CD1c-positive myeloid dendritic cell (primary cell): Measurements from ENCODE around the gene PGBD1.
A peak's percentile ranks its signal among the peaks of the same experiment; 100 is the strongest.

Experiments used
- DNase-seq: peaks from one replicate; pipeline ENCODE4 v3.0.0-alpha.2; 2016; ENCODE audit errors: extremely low spot score

The PGBD1 gene

GRCh38 chr6:28335040-28335563, 53.7 kb downstream of the PGBD1 start:
- DNase-seq = no peak

DNA sequence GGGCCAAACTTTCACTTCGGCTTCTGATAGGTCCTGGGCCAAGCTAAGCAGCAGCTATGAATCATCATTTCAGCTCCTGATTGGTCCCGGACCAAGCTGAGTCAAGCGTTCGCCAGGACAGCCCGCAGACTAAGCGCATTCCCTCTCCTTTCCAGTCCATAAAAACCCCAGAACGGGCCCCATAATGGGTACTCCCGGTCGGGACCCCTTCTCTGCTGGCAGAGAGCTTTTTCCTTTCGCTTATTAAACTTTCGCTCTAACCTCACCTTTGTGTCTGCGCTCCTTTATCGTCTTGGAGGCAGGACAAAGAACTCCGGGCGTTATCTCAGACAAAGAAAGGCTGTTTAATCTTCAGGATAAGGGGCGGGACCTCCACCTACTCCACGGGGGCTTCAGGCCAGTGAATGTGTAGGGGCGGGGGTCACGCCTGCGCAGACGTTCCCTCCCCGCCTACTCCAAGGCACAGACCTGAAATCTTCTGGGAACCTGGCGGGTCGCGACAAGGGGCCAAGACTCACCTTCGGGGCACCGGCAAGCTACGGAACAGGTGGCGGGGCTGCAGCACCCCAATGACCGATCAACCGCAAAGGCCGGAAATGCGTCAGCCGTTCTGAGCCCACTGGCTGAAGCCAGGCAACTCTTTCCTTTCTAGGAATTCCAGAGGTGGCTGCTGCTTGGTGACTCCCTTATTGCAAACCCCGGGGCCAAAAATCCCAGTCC, 54.4 kb downstream of the PGBD1 start, which contains the start of gene ZSCAN31:
ZSCAN31 (minus strand) TSS at position 585 of the 720 bp plus-strand sequence. CDS start 6,465 bp downstream, outside the sequence.
- peak; percentile 98 for DNase-seq

DNA sequence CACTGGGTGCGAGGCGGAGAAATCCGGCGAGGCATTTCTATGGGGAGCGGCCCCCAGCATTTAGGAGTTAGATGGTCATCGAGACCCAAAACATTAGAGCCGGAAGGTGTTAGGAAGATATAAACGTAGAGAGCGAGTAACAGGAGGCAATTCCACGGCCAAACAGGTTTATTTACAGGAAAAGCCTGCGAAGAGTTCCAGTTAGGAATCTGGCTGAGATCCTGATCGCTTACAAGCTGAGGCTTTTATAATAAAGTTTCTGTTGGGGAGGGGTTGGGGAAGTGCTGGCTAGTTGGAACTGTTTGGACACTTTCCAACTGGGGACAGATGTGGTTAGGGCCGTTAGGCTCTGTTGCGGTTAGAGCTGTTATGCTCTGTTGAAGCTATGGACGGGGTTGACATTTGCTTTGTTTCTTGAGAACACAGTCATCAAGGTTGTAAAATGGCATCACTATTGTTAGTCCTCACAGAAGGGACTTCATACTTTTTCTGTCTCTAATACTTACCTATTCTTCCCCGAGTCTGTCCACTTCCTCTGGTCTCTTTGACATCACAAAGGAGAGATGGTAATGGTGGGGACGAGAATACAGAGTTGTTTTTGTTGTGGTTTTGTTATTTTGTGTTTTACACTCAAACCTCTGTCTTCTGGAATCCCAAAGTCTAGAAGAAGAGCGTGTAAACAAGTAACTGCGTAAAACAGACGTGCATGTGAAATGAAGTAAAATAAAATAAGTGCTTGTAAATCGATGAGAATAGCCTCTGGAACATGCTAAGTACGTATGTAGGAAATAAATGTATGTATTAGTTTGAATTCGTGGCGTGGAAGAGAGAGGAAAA, 55.1 kb downstream of the PGBD1 start:
- DNase-seq = peak; percentile 72

- DNase-seq = no peak
These were observed 55.7 kb downstream of the PGBD1 start for GRCh38 chr6:28337121-28337520.

DNA sequence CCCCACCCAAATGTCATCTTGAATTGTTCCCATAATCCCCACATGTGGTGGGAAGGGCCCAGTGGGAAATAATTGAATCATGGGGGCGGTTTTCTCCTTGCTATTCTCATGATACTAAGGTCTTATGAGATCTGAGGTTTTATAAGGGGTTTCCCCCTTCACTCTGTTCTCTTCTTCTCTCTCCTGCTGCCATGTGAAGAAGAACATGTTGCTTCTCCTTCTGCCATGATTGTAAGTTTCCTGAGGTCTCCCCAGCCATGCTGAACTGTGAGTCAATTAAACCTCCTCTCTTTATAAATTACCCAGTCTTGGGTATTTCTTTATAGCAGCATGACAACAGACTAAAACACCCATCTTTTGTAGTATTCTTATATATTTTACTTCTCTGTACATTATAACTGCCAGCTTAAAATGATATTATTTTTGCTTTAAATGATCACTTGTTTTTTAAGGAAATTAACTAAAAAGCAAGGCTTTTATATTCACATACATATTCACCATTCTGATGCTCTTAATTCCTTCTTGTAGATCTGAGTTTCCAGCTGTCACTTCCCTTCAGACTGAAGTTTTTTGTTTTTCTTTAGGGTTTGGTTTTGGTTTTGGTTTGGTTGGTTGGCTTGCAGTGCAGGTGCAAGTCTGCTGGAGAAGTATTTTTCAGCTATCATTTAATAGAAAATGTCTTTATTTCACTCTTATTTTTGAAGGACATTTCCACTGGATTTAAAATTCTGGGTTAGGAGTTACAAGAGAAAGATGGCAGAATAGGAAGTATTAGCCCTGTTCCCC, 59.1 kb downstream of the PGBD1 start:
- no peak for DNase-seq

GRCh38 chr6:28343898-28344677, 62.7 kb downstream of the PGBD1 start:
- DNase-seq = no peak

DNA sequence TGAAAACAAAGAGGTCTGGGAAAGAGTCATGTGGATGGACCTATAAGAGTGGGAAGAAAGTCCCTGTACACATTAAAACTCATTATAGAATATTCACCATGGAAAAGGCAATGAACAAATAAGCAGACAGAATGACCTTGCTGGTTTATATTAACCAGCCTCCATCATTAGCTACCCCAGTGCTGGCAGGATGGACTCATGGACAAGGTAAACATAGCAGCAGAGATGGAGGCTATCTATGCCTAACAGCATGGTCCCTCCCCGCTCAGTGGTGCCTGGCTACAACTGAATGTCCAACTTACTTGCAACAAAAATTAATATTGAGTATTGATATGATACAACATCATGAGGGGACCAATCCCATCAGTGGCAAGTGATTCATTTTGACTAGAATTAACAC, 63.8 kb downstream of the PGBD1 start:
- DNase-seq = no peak

DNA sequence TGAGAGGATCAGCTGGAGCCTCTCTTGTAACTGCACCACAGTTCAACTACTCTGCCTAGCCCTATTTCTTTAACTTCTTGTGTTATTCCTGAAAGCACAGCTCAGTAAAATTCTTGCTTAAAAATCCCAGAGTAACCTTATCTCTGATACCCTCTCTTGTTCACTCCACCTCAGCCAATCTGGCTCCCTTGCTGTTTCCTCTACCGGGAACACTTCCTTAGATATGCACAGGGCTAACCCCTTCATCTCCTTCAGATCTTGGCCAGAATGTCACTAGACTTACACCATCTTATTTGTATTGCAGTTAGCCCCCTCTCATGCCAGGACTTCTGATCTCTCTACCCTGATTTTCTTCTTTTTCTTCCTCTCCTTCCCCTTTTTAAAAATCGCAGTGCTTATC, 65.7 kb downstream of the PGBD1 start:
- no peak for DNase-seq

- no peak for DNase-seq
These were observed 68.0 kb downstream of the PGBD1 start for GRCh38 chr6:28349344-28349891.

GRCh38 chr6:28349892-28350737, 68.7 kb downstream of the PGBD1 start, which contains the start of gene ZKSCAN3:
ZKSCAN3 (plus strand) TSS chr6:28349947; CDS start chr6:28359587, 9,640 bp downstream.
- DNase-seq = peak; percentile 80

- peak; percentile 2 for DNase-seq
These were observed 69.7 kb downstream of the PGBD1 start for GRCh38 chr6:28351087-28351486.

GRCh38 chr6:28351493-28351925, 70.1 kb downstream of the PGBD1 start:
- no peak for DNase-seq
